ENCODE data around the gene COL12A1. TPM values are rescaled to one million over a fixed set of nuclear protein-coding genes. Genes with fewer than 3 reads are reported as not detected.

COL12A1 gene
- total and polyA plus RNA-seq, 2 donors (not counting 1 experiment from before 2014, with no cell fraction given): not detected

GRCh38 chr6:75211920-75212590 lies 6.2 kb upstream of the COL12A1 start:
- H3K4me3 ChIP-seq (ENCODE audit: control extremely low read depth in 1 of 5, extremely low read depth in 1 of 5, insufficient read depth in 1 of 5, low read depth in 2 of 5, low read length in 4 of 5): no peak overlapping the region
- no peak overlapping the region for H3K4me3 Mint-ChIP-seq
- DNase-seq (no peak), ATAC-seq (ENCODE audit: low read depth) (no peak)
- H3K4me2 ChIP-seq (replicated peaks; ENCODE audit: low read depth, low read length, poor library complexity, severe bottlenecking): no peak overlapping the region
- no peaks in the 10 kb centered on the region for H3K36me3 ChIP-seq (replicated peaks in 1 of 2; ENCODE audit: control extremely low read depth in 1 of 2, control insufficient read depth in 1 of 2, extremely low read depth in 1 of 2, insufficient read depth in 2 of 2, low read length in 1 of 2)
- H3K4me1 Mint-ChIP-seq: peaks cover 21% of the 10 kb centered on the region
- peaks cover 0 to 50% (median 33%) of the 10 kb centered on the region in 4 experiments for H3K27me3 ChIP-seq (replicated peaks in 1 of 4; ENCODE audit: control extremely low read depth in 1 of 4, control insufficient read depth in 3 of 4, insufficient read depth in 4 of 4, low read length in 3 of 4)
- H3K27ac ChIP-seq (ENCODE audit: low read length in 2 of 2): no peak overlapping the region
- H4K20me1 ChIP-seq (ENCODE audit: control insufficient read depth, insufficient read depth, low read length, poor library complexity, severe bottlenecking): no peaks in the 10 kb centered on the region
- no peaks in the 10 kb centered on the region for H3K79me2 ChIP-seq (ENCODE audit: control insufficient read depth, insufficient read depth, low read length)
- intact Hi-C loops (cut with micrococcal nuclease): loop anchor here (1.0 to 2.0 kb wide), 2 partner anchors 315 to 1473 kb away; no protein-coding TSS in a partner anchor
- H3K4me1 ChIP-seq (ENCODE audit: control insufficient read depth in 2 of 2, insufficient read depth in 2 of 2, low read length in 2 of 2): peaks cover 18 to 19% of the 10 kb centered on the region in 2 donors
- H3K27ac Mint-ChIP-seq: no peak overlapping the region
- TF ChIP-seq CTCF (IDR thresholded peaks at IDR 0.05): no peak
- no peak for TF ChIP-seq EZH2 (IDR thresholded peaks at IDR 0.05; ENCODE audit: borderline replicate concordance, insufficient read depth, low read depth, low read length, poor library complexity, severe bottlenecking)
- no peaks in the 10 kb centered on the region for H3K9me3 Mint-ChIP-seq (ENCODE audit: insufficient read depth)
- H3K27me3 Mint-ChIP-seq: peaks cover 52% of the 10 kb centered on the region
- POLR2A ChIA-PET: no interaction called here
- CTCF ChIA-PET: interaction anchor here (0.9 to 10.7 kb wide), 13 partner anchors 9 to 1536 kb away, joined by 3 to 388 read pairs (median 16); no protein-coding TSS in a partner anchor
- H3K9ac ChIP-seq (ENCODE audit: low read length): no peak overlapping the region
- H2AFZ ChIP-seq (ENCODE audit: insufficient read depth, low read depth, low read length, poor library complexity, severe bottlenecking): no peak overlapping the region
- 52% methylated on average over 2 of the region's 3 CpGs for WGBS (ENCODE audit: insufficient coverage)
- peaks cover 0 to 8% (median 0%) of the 10 kb centered on the region in 3 donors for H3K9me3 ChIP-seq (ENCODE audit: control extremely low read depth in 1 of 3, control insufficient read depth in 2 of 3, insufficient read depth in 1 of 3, low read length in 2 of 3)

All from B cell (primary cell).